Urinary bladder (tissue), 4 donors: ENCODE results near the gene TRIM46. TPM values are rescaled to one million over a fixed set of nuclear protein-coding genes. Genes with fewer than 3 reads are reported as not detected.

Source experiments
- DNase-seq: peaks from one replicate; pipeline ENCODE4 v3.0.0-alpha.2; 2015; ENCODE audit errors: extremely low spot score
- H3K27ac ChIP-seq: one replicate; pipeline ENCODE4 v1.5.1; 2013; ENCODE audit warnings: low read depth, mild to moderate bottlenecking, moderate library complexity
- H3K36me3 ChIP-seq: one replicate; pipeline ENCODE4 v1.6.1; 2013; ENCODE audit warnings: mild to moderate bottlenecking, moderate library complexity; ENCODE audit not compliant: insufficient read depth
- H3K4me1 ChIP-seq: one replicate; pipeline ENCODE4 v1.6.1; 2013; ENCODE audit warnings: mild to moderate bottlenecking, moderate library complexity; ENCODE audit not compliant: insufficient read depth
- H3K4me3 ChIP-seq: one replicate; pipeline ENCODE4 v1.5.1; 2013; ENCODE audit warnings: low read depth, low read length
- WGBS: extraction: QIAGEN DNeasy Blood & Tissue Kit; methylation state at CpG from one replicate; pipeline ENCODE4 v1.1.7; 2013; 5-methylcytosine and 5-hydroxymethylcytosine counted together
- polyA plus RNA-seq: library from polyadenylated mRNA; stranded (reverse); fragments of 200-250 nt; gene quantifications from one replicate; pipeline ENCODE4 v1.2.3, GENCODE V29; 2013
- total RNA-seq: library from RNA; depleted of rRNA; stranded (reverse); fragments of >200 nt; gene quantifications from one replicate; pipeline ENCODE4 v1.2.3, GENCODE V29; 2014
- donor health status: healthy with polysubstance abuse.
- donor health status: healthy.

The TRIM46 gene
- 0.85 TPM for total RNA-seq
- 1.1 TPM for polyA plus RNA-seq

DNA sequence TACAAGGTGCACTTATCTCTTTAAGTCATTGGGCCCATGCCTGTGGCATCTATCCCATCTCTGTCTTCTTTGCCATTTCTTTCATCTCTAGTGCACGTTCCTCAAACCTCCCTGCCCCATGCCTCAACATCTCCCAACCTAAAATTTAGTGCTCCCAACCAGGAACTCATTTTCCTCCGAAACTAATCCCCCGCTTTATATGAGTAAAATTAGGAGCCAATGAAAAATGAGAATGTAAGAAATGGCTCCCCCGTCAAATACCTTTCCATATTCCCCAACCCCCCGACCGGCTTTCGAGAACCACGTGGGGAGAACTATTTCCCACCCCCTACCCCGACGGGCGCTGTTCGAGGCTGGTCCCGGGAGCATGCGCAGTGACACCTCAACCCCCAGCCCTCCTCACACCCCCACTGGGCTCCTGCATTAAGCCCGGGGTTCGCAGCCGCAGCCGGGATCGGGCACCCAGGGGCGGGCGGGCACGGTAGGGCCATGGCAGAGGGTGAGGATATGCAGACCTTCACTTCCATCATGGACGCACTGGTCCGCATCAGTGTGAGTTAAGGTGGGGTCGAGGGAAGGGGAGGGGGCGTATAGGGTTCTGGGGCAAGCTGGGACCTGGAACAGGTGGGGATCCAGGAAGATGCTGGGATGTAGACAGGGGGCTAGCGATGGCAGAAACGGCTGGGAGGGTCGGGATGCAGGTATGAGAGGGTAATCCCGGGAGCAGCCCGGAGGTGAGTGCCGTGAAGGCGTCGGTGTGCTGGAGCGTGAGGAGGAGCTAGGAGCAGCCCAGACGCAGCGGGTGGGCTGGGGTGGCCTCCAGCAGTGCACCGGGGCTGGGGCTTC, at the start of gene TRIM46:
TRIM46 (plus strand) TSS at position 372 of the 846 bp plus-strand sequence; CDS start at position 490, 118 bp downstream.
- H3K4me3 ChIP-seq: peak within 1 kb of the TSS; percentile 72

GRCh38 chr1:155124503-155125463, 48.9 kb upstream of the TRIM46 start:
- DNase-seq: no peak
- H3K36me3 ChIP-seq: no peaks in the 10 kb centered on the region
- 77% methylated on average over 16 of the region's 16 CpGs for WGBS
- no peak overlapping the region for H3K27ac ChIP-seq
- no peaks in the 10 kb centered on the region for H3K4me1 ChIP-seq
- no peak overlapping the region for H3K4me3 ChIP-seq

More for the DNA sequence above, at the start of gene TRIM46:
- DNase-seq: no peak
- Histone ChIP-seq H3K36me3 (no peaks in the 10 kb centered on the region), H3K27ac (peak within 1 kb of the TSS; percentile 78), H3K4me1 (no peaks in the 10 kb centered on the region)
- WGBS: 2% methylated on average over 38 of the region's 38 CpGs

DNA sequence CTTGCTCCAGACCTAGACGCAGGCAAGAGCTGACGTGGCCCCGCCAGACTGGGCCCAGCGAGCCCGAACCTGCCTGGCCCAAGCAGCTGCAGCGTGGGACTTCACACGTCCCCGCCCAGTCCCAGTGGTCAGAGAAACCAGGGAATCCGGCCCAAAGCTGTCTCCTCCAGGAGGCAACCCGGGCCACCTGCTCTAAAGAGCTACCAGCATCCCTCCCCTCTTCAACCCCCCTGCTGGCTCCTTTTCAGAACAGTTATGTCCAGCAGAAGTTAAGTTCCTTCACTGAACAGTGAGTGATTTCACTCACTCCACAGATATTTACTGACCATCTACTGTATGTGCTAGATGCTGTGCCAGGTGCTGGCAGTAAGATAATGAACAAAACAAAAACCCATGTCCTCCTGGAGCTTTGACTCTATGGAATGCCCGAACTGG, 48.1 kb upstream of the TRIM46 start:
- Histone ChIP-seq H3K4me3 (no peak overlapping the region), H3K27ac (no peak overlapping the region), H3K36me3 (no peaks in the 10 kb centered on the region), H3K4me1 (no peaks in the 10 kb centered on the region)
- WGBS: 59% methylated on average over 11 of the region's 11 CpGs
- DNase-seq: no peak

GRCh38 chr1:155125946-155126555, 47.6 kb upstream of the TRIM46 start:
- Histone ChIP-seq H3K4me1 (no peaks in the 10 kb centered on the region), H3K27ac (peak overlapping the region; percentile 44), H3K4me3 (peak overlapping the region; percentile 20), H3K36me3 (no peaks in the 10 kb centered on the region)
- 16% methylated on average over 53 of the region's 53 CpGs for WGBS
- DNase-seq: no peak

DNA sequence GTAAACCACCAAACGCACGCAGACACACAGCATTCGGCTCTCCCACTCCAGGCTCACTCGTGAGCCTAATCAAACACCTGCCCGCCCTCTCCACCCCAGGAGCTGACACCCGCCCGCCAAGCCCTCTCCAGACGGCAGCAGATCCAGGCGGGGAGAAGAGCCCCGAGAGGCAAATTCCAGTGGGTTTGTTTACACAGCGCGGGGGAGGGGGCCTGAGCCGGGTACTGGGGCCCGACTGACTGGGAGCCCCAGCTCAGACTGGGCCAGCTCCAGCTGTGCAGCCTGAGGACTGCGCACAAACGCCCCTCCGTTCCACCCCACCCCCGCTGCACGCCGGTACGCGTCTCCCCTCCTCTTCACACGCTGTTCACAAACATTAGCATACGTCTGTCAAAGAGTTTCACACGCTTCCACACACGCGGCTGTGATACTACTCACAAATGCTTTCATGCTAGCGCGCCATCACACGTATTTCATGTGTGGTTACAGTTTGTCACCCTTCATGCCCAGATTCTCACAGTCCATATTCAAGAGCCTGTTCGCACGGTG, 47.0 kb upstream of the TRIM46 start:
- H3K4me1 ChIP-seq: no peaks in the 10 kb centered on the region
- H3K27ac ChIP-seq: peak overlapping the region; percentile 44
- no peaks in the 10 kb centered on the region for H3K36me3 ChIP-seq
- WGBS: 3% methylated on average over 32 of the region's 32 CpGs
- peak overlapping the region; percentile 20 for H3K4me3 ChIP-seq
- DNase-seq: no peak

DNA sequence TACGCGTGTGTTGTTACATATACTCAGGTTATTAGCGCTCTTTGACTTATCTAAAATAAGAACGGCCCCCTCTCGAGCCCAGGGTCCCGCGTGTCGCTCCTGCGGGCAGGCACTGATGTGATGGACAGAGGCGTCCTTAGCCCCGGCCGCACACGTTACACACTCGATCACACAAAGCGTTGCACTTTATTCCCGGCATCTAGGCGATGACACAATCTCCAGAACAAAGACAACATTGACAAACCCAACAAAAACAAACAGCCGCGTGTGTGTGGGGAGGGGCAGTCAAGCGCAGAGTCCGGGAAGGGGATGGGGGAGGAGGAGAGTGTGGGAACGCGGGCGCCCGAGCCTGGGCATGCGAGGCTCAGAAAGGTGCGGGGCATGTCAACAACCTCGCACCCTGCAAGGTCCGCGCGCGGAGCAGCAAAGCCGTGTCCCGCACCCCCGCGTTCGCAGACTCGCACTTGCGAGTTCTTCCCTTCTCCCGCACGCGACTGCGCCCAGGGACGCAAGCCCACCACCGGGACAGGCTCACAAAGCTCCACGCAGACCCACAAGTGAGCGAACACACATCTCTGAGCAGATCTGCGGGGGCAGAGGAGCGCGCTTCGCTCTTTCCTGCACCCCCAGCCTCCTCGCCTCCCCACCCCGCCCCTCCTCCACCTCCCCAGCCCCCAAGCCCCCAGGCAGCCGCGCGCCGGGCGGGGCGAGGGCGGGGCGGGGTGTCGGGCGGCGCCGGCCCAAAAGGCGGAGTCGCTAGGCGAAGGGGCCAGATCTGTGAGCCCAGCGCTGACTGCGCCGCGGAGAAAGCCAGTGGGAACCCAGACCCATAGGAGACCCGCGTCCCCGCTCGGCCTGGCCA, 46.3 kb upstream of the TRIM46 start, which contains the start of gene EFNA1:
EFNA1 (plus strand) TSS at position 772 of the 862 bp plus-strand sequence. CDS start 102 bp downstream, outside the sequence.
- Histone ChIP-seq H3K4me3 (peak within 1 kb of the TSS; percentile 48), H3K27ac (peak within 1 kb of the TSS; percentile 78)
- WGBS: under 1% methylated on average over 76 of the region's 76 CpGs

GRCh38 chr1:155127967-155128754, 45.5 kb upstream of the TRIM46 start:
- H3K4me1 ChIP-seq: no peaks in the 10 kb centered on the region
- peak overlapping the region; percentile 78 for H3K27ac ChIP-seq
- H3K36me3 ChIP-seq: no peaks in the 10 kb centered on the region
- WGBS: 4% methylated on average over 17 of the region's 17 CpGs
- H3K4me3 ChIP-seq: peak overlapping the region; percentile 48
- DNase-seq: no peak

More for the DNA sequence above, 46.3 kb upstream of the TRIM46 start, which contains the start of gene EFNA1:
- H3K36me3 ChIP-seq: no peaks in the 10 kb centered on the region
- H3K4me1 ChIP-seq: no peaks in the 10 kb centered on the region
- no peak for DNase-seq

DNA sequence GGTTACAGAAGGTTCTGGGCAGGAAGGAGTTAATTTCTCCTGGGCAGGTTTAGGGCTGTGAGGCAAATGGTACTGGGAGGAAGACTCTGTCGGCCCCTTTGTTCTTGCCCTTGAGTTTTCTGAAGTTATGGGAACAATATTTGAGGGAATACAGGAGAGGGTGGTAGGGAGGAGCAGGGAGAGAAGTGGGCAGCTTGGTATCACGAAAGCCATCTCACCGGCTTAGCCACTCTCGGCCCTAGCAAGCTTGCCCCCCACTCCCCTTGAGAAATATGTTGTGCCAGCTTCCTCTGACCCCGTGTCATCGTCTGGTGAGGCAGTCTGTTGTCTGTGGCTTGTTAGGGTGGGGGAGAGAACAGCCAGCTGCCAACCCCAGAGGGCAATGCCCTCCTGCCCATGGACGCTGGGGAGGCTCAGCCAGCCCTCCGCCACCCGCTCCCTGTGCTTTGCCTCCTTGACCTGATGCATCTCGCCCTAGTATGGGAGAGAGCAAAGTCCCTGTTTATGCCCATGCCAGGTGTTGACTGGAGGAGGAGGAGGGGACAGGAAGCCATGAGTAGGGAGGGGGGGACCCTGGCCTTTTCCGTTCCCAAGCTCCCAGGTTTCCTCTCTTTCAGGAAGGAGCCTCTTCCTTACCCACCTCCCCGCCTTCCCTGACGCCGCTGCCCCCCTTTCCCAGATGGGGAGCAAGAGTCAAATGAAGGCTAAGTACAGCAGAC, 44.7 kb upstream of the TRIM46 start:
- 33% methylated on average over 14 of the region's 14 CpGs for WGBS
- Histone ChIP-seq H3K4me1 (no peaks in the 10 kb centered on the region), H3K36me3 (no peaks in the 10 kb centered on the region), H3K27ac (peak overlapping the region; percentile 78), H3K4me3 (peak overlapping the region; percentile 48)
- no peak for DNase-seq

DNA sequence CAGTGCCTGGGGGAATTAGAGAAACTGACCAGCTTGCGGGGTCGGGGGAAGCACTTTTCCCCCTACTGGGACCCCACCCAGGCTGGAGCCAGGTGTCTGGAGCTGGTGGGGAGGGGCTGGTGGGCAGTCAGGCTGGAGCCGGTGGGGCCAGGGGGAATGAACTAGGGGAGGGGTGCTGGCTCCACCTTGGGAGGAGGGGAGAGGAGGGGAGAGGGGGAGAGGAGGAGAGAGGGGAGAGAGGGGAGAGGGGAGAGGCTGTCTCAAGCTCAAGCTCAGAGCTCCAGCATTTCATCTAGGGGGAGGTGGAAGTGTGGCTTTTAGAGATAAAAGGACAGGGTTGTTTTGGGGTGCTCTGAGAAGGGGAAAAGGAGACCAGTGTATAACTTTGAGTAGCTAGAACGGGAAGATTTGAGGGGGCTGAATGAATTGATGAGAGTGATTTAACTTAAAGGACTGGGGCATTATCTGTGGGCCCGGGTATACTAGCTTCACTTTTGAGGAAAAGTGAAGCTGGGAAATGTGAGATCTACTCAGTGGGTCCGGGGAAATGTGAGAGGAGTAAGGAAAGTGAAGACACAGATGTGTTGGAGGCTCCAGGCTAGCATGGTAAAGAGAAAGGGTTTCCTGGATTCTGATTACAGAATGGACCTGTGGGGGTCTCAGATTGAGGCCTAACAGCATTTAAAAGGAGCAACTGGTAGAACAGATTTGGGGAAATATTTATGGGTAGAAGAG, 43.2 kb upstream of the TRIM46 start:
- Histone ChIP-seq H3K4me1 (no peaks in the 10 kb centered on the region), H3K4me3 (peak overlapping the region; percentile 48), H3K27ac (peak overlapping the region; percentile 78), H3K36me3 (no peaks in the 10 kb centered on the region)
- WGBS: 27% methylated on average over 6 of the region's 6 CpGs
- no peak for DNase-seq

DNA sequence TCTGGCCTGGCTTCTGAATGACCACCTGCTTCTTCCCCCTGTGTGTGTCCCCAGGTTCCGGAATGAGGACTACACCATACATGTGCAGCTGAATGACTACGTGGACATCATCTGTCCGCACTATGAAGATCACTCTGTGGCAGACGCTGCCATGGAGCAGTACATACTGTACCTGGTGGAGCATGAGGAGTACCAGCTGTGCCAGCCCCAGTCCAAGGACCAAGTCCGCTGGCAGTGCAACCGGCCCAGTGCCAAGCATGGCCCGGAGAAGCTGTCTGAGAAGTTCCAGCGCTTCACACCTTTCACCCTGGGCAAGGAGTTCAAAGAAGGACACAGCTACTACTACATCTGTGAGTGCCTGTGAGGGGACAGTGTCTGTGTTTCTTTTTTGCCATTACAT, 42.4 kb upstream of the TRIM46 start:
- WGBS: 87% methylated on average over 8 of the region's 8 CpGs
- no peaks in the 10 kb centered on the region for H3K36me3 ChIP-seq
- H3K27ac ChIP-seq: no peak overlapping the region
- no peaks in the 10 kb centered on the region for H3K4me1 ChIP-seq
- no peak overlapping the region for H3K4me3 ChIP-seq
- no peak for DNase-seq

DNA sequence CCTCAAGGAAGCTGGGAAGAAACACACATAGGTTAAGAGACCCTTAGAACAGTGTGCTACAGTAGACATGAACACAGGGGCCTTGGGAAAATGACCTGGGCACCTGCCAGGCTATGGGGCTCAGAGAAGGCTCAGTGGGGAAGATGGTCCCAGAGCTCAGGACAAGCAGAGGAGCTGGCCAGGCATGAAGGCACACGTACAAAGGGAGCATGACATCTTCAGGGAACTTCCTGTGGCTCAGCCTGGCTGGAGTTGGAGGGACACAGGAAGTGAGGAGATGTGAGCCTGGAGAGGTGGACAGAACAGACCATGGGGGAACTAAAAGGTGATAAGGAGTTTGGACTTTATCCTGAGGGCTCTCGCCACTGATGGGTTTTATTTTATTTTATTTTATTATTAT, 41.8 kb upstream of the TRIM46 start:
- Histone ChIP-seq H3K4me1 (no peaks in the 10 kb centered on the region), H3K4me3 (no peak overlapping the region), H3K36me3 (no peaks in the 10 kb centered on the region), H3K27ac (no peak overlapping the region)
- 59% methylated on average over 2 of the region's 2 CpGs for WGBS
- no peak for DNase-seq
